NT2/D1 (cell line): ENCODE results near the gene ZNF469.

ENCODE experiments used
- SUZ12 ChIP-seq: IDR thresholded peaks from 2 replicates; pipeline ENCODE4 v1.6.1; 2011; ENCODE audit not compliant: insufficient read length, insufficient read depth; ENCODE audit errors: extremely low read depth
- YY1 ChIP-seq: IDR thresholded peaks from 2 replicates; pipeline ENCODE4 v1.6.1; 2011; ENCODE audit not compliant: insufficient read length, insufficient read depth
- ZNF274 ChIP-seq: IDR thresholded peaks from 2 replicates; pipeline ENCODE4 v1.6.1; 2011; ENCODE audit warnings: mild to moderate bottlenecking, low read depth, low read length

- TF ChIP-seq SUZ12 (no peak), ZNF274 (no peak), YY1 (no peak)
Observed at GRCh38 chr16:88340755-88341150, 42.0 kb upstream of the ZNF469 start.
